ENCODE data around the gene NFIC.
A peak's percentile ranks its signal among the peaks of the same experiment; 100 is the strongest.
"Not testable (repeated sequence)": the region's sequence is repeated elsewhere in the genome, so short reads cannot be mapped to it uniquely, and the experiment has no call there.

The NFIC gene

GRCh38 chr19:3423183-3423829 lies 56.9 kb downstream of the NFIC start:
- no peak for DNase-seq (ENCODE audit: low spot score)

- DNase-seq (ENCODE audit: low spot score) = no peak
These were observed 60.0 kb downstream of the NFIC start for GRCh38 chr19:3426433-3426832.

- not testable (repeated sequence) for DNase-seq (ENCODE audit: low spot score)
These were observed 63.9 kb downstream of the NFIC start for GRCh38 chr19:3430366-3430680.

GRCh38 chr19:3431760-3432397 lies 65.5 kb downstream of the NFIC start:
- DNase-seq (ENCODE audit: low spot score) = no peak

- no peak for DNase-seq (ENCODE audit: low spot score)
These were observed 66.9 kb downstream of the NFIC start for GRCh38 chr19:3433313-3433712.

GRCh38 chr19:3433805-3434540 lies 67.6 kb downstream of the NFIC start:
- no peak for DNase-seq (ENCODE audit: low spot score)

- no peak for DNase-seq (ENCODE audit: low spot score)
These were observed 68.5 kb downstream of the NFIC start for GRCh38 chr19:3434630-3435553.

- peak; percentile 95 for DNase-seq (ENCODE audit: low spot score)
These were observed 73.7 kb downstream of the NFIC start for GRCh38 chr19:3440082-3440481.

- no peak for DNase-seq (ENCODE audit: low spot score)
These were observed 75.0 kb downstream of the NFIC start for GRCh38 chr19:3441089-3441985.

GRCh38 chr19:3441986-3442329 lies 75.6 kb downstream of the NFIC start:
- DNase-seq (ENCODE audit: low spot score) = no peak

- DNase-seq (ENCODE audit: low spot score) = no peak
These were observed 76.2 kb downstream of the NFIC start for GRCh38 chr19:3442487-3443071.

- DNase-seq (ENCODE audit: low spot score) = no peak
These were observed 77.7 kb downstream of the NFIC start for GRCh38 chr19:3443840-3444694.

GRCh38 chr19:3444695-3445234 lies 78.4 kb downstream of the NFIC start:
- no peak for DNase-seq (ENCODE audit: low spot score)

GRCh38 chr19:3446657-3447056 lies 80.3 kb downstream of the NFIC start:
- not testable (repeated sequence) for DNase-seq (ENCODE audit: low spot score)

- no peak for DNase-seq (ENCODE audit: low spot score)
These were observed 82.4 kb downstream of the NFIC start for GRCh38 chr19:3448616-3449334.

GRCh38 chr19:3450796-3451411 lies 84.5 kb downstream of the NFIC start:
- DNase-seq (ENCODE audit: low spot score) = no peak

GRCh38 chr19:3451451-3451866 lies 85.1 kb downstream of the NFIC start:
- DNase-seq (ENCODE audit: low spot score) = no peak

- no peak for DNase-seq (ENCODE audit: low spot score)
These were observed 86.0 kb downstream of the NFIC start for GRCh38 chr19:3452171-3452941.
